Activated CD4-positive, alpha-beta T cell treated with anti-CD3 and anti-CD28 coated beads for 1 hour (primary cell): ENCODE results near the gene KRT35.

Experiments
- DNase-seq: peaks from one replicate; pipeline ENCODE4 v3.0.0-alpha.2; 2020

The KRT35 gene

GRCh38 chr17:41486316-41486715 is 5.4 kb upstream of the KRT35 start:
- no peak for DNase-seq

GRCh38 chr17:41484920-41485904 is 4.3 kb upstream of the KRT35 start:
- no peak for DNase-seq

- no peak for DNase-seq
Observed at GRCh38 chr17:41483991-41484826, 3.3 kb upstream of the KRT35 start.

- no peak for DNase-seq
Observed at GRCh38 chr17:41483531-41483930, 2.6 kb upstream of the KRT35 start.

GRCh38 chr17:41480581-41480980 is 370 bp downstream of the KRT35 start:
- DNase-seq, result no peak

GRCh38 chr17:41480136-41480535 is 815 bp downstream of the KRT35 start:
- no peak for DNase-seq

GRCh38 chr17:41478237-41478636 is 2.7 kb downstream of the KRT35 start:
- DNase-seq, result no peak

- no peak for DNase-seq
Observed at GRCh38 chr17:41476866-41477815, 3.8 kb downstream of the KRT35 start.

- no peak for DNase-seq
Observed at GRCh38 chr17:41475421-41475820, 5.5 kb downstream of the KRT35 start.

GRCh38 chr17:41474863-41475262 is 6.1 kb downstream of the KRT35 start:
- no peak for DNase-seq

- no peak for DNase-seq
Observed at GRCh38 chr17:41468346-41468745, 12.6 kb downstream of the KRT35 start.

- DNase-seq, result no peak
Observed at GRCh38 chr17:41467561-41467960, 13.4 kb downstream of the KRT35 start.

- DNase-seq, result no peak
Observed at GRCh38 chr17:41466988-41467387, 14.0 kb downstream of the KRT35 start, which contains the start of gene KRT32. Gene KRT32 (minus strand): TSS chr17:41467386. CDS start chr17:41467325, 61 bp downstream.

- DNase-seq, result no peak
Observed at GRCh38 chr17:41464682-41465081, 16.3 kb downstream of the KRT35 start.

GRCh38 chr17:41464173-41464572 is 16.8 kb downstream of the KRT35 start:
- no peak for DNase-seq

- no peak for DNase-seq
Observed at GRCh38 chr17:41463746-41464145, 17.2 kb downstream of the KRT35 start.

- no peak for DNase-seq
Observed at GRCh38 chr17:41462705-41463104, 18.2 kb downstream of the KRT35 start.

- DNase-seq, result no peak
Observed at GRCh38 chr17:41457676-41458075, 23.3 kb downstream of the KRT35 start.

GRCh38 chr17:41456204-41456603 is 24.7 kb downstream of the KRT35 start:
- no peak for DNase-seq

GRCh38 chr17:41455236-41455635 is 25.7 kb downstream of the KRT35 start:
- no peak for DNase-seq

GRCh38 chr17:41453066-41453465 is 27.9 kb downstream of the KRT35 start:
- no peak for DNase-seq

- no peak for DNase-seq
Observed at GRCh38 chr17:41452281-41452680, 28.7 kb downstream of the KRT35 start.
